Measurements from ENCODE around the gene CALCOCO1.
"Not testable (repeated sequence)": the region's sequence is repeated elsewhere in the genome, so short reads cannot be mapped to it uniquely, and the experiment has no call there.

Gene CALCOCO1

GRCh38 chr12:53727310-53728041 is at the start of gene CALCOCO1:
Gene CALCOCO1 (minus strand): TSS chr12:53727452. CDS start chr12:53725242, 2,210 bp downstream.
- peak; percentile 96 for DNase-seq

GRCh38 chr12:53776872-53777271 is 49.6 kb upstream of the CALCOCO1 start:
- DNase-seq, result no peak

- no peak for DNase-seq
Measured at GRCh38 chr12:53775478-53776145, 48.4 kb upstream of the CALCOCO1 start.

GRCh38 chr12:53770281-53770680 is 43.0 kb upstream of the CALCOCO1 start:
- DNase-seq, result no peak

- DNase-seq, result no peak
Measured at GRCh38 chr12:53768976-53769375, 41.7 kb upstream of the CALCOCO1 start.

GRCh38 chr12:53766881-53767280 is 39.6 kb upstream of the CALCOCO1 start:
- DNase-seq, result no peak

- DNase-seq, result no peak
Measured at GRCh38 chr12:53765891-53766290, 38.6 kb upstream of the CALCOCO1 start.

- no peak for DNase-seq
Measured at GRCh38 chr12:53764615-53765014, 37.4 kb upstream of the CALCOCO1 start.

- DNase-seq, result not testable (repeated sequence)
Measured at GRCh38 chr12:53762793-53763192, 35.5 kb upstream of the CALCOCO1 start.

- DNase-seq, result no peak
Measured at GRCh38 chr12:53761306-53761705, 34.1 kb upstream of the CALCOCO1 start.

GRCh38 chr12:53759261-53759660 is 32.0 kb upstream of the CALCOCO1 start:
- no peak for DNase-seq

- DNase-seq, result no peak
Measured at GRCh38 chr12:53758730-53759103, 31.5 kb upstream of the CALCOCO1 start.

- no peak for DNase-seq
Measured at GRCh38 chr12:53758081-53758729, 31.0 kb upstream of the CALCOCO1 start.

- peak; percentile 52 for DNase-seq
Measured at GRCh38 chr12:53757101-53757770, 30.0 kb upstream of the CALCOCO1 start.

GRCh38 chr12:53756300-53757100 is 29.2 kb upstream of the CALCOCO1 start:
- no peak for DNase-seq

- no peak for DNase-seq
Measured at GRCh38 chr12:53755893-53756292, 28.6 kb upstream of the CALCOCO1 start.

- DNase-seq, result no peak
Measured at GRCh38 chr12:53755451-53755891, 28.2 kb upstream of the CALCOCO1 start.

- DNase-seq, result no peak
Measured at GRCh38 chr12:53754633-53755264, 27.5 kb upstream of the CALCOCO1 start.

GRCh38 chr12:53754188-53754585 is 26.9 kb upstream of the CALCOCO1 start:
- peak; percentile 17 for DNase-seq

GRCh38 chr12:53752621-53753020 is 25.4 kb upstream of the CALCOCO1 start:
- no peak for DNase-seq

GRCh38 chr12:53752192-53752601 is 24.9 kb upstream of the CALCOCO1 start:
- no peak for DNase-seq
